DMS53 treated with DMSO at 0.1 percent for 48 hours (cell line): ENCODE data around the gene MSMO1.

ENCODE experiments used
- DNase-seq: peaks from one replicate; lab custom pipeline; 2025; ENCODE audit not compliant: unreplicated experiment; lab: John Stamatoyannopoulos, UW

MSMO1 gene

GRCh38 chr4:165386328-165386727 lies 58.9 kb downstream of the MSMO1 start:
- DNase-seq = no peak

- DNase-seq = no peak
Observed at GRCh38 chr4:165388756-165389155, 61.3 kb downstream of the MSMO1 start.
